Body of pancreas (tissue), 4 donors: ENCODE data around the gene KIAA1328.

Source experiments
- POLR2A ChIP-seq, 3 donors: fragments of 450-650 bp; IDR thresholded peaks; one replicate each; pipeline ENCODE4 v1.6.1; 2016; ENCODE audit warnings: antibody characterized with exemption in 3 of 3, mild to moderate bottlenecking in 2 of 3
- TF ChIP-seq, protein P1 (sequence below), 7 experiments: fragments of 450-650 bp in 4 of 7; fragments of 200-600 bp in 3 of 7; sonication (generic) in 3 of 7; IDR thresholded peaks; one replicate each; pipeline ENCODE4 v1.5.1; 2016 to 2019; ENCODE audit warnings: antibody characterized with exemption in 7 of 7

GRCh38 chr18:37219257-37219656 is 390.3 kb downstream of the KIAA1328 start:
- TF ChIP-seq POLR2A (IDR thresholded peaks at IDR 0.05) = no peak
- TF ChIP-seq, protein P1, sequence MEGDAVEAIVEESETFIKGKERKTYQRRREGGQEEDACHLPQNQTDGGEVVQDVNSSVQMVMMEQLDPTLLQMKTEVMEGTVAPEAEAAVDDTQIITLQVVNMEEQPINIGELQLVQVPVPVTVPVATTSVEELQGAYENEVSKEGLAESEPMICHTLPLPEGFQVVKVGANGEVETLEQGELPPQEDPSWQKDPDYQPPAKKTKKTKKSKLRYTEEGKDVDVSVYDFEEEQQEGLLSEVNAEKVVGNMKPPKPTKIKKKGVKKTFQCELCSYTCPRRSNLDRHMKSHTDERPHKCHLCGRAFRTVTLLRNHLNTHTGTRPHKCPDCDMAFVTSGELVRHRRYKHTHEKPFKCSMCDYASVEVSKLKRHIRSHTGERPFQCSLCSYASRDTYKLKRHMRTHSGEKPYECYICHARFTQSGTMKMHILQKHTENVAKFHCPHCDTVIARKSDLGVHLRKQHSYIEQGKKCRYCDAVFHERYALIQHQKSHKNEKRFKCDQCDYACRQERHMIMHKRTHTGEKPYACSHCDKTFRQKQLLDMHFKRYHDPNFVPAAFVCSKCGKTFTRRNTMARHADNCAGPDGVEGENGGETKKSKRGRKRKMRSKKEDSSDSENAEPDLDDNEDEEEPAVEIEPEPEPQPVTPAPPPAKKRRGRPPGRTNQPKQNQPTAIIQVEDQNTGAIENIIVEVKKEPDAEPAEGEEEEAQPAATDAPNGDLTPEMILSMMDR (IDR thresholded peaks at IDR 0.05) = no peak
